ENCODE results near the gene CCDC80.

GRCh38 chr3:112598731-112599130 lies 42.2 kb downstream of the CCDC80 start:
- TF ChIP-seq CTCF (IDR thresholded peaks at IDR 0.05) (no peak), POLR2A (IDR thresholded peaks at IDR 0.05) (no peak), POLR2AphosphoS5 (IDR thresholded peaks at IDR 0.05) (no peak), EP300 (IDR thresholded peaks at IDR 0.05) (no peak)

Measured in suprapubic skin (tissue), 4 donors.